Neural cell (in vitro differentiated cells): Measurements from ENCODE around the gene GID4. TPM values are rescaled to one million over a fixed set of nuclear protein-coding genes. Genes with fewer than 3 reads are reported as not detected.

Experiments
- H2AFZ ChIP-seq: fragments of 200-600, 300-800 bp; sonication (generic), shearing (Covaris generic); 2 replicates; pipeline ENCODE4 v1.6.0; 2014; ENCODE audit warnings: low read depth, mild to moderate bottlenecking, antibody characterized with exemption, low read length, moderate library complexity
- H3F3A ChIP-seq: fragments of 200-600 bp; shearing (Covaris generic); 2 replicates; pipeline ENCODE4 v1.6.1; 2016; ENCODE audit warnings: mild to moderate bottlenecking, moderate library complexity, mixed read lengths, antibody characterized with exemption, low read length; ENCODE audit not compliant: insufficient read depth, poor library complexity, severe bottlenecking
- H3K27ac ChIP-seq: fragments of 200-600, 300-800 bp; sonication (generic), shearing (Covaris generic); 2 replicates; pipeline ENCODE4 v1.5.1; 2014; ENCODE audit warnings: mild to moderate bottlenecking, low read length, moderate library complexity
- H3K27me3 ChIP-seq: fragments of 300-800, 200-600 bp; sonication (generic), shearing (Covaris generic); 2 replicates; pipeline ENCODE4 v1.6.0; 2014; ENCODE audit warnings: mild to moderate bottlenecking, low read depth, low read length, moderate library complexity; ENCODE audit not compliant: insufficient read depth
- H3K36me3 ChIP-seq: fragments of 300-800, 200-600 bp; sonication (generic), shearing (Covaris generic); 2 replicates; pipeline ENCODE4 v1.5.1; 2014; ENCODE audit warnings: mild to moderate bottlenecking, antibody characterized with exemption, low read length, moderate library complexity; ENCODE audit not compliant: insufficient read depth
- H3K4me2 ChIP-seq: fragments of 300-800, 200-600 bp; sonication (generic), shearing (Covaris generic); 2 replicates; pipeline ENCODE4 v1.6.0; 2014; ENCODE audit warnings: mild to moderate bottlenecking, low read length
- H3K4me3 ChIP-seq: fragments of 300-800, 200-600 bp; sonication (generic), shearing (Covaris generic); 2 replicates; pipeline ENCODE4 v1.5.1; 2014; ENCODE audit warnings: mild to moderate bottlenecking, low read length, moderate library complexity
- H3K79me2 ChIP-seq: fragments of 200-600 bp; shearing (Covaris generic); replicated peaks from 2 replicates; pipeline ENCODE4 v1.6.0; 2014; ENCODE audit warnings: mild to moderate bottlenecking, low read length, moderate library complexity; ENCODE audit not compliant: insufficient read depth
- H3K9ac ChIP-seq: fragments of 300-800, 200-600 bp; sonication (generic), shearing (Covaris generic); 2 replicates; pipeline ENCODE4 v1.6.1; 2016; ENCODE audit warnings: mild to moderate bottlenecking, low read length, mixed read lengths
- H3K9me2 ChIP-seq: fragments of 200-600 bp; shearing (Covaris generic); 2 replicates; pipeline ENCODE4 v1.6.1; 2016; ENCODE audit warnings: mild to moderate bottlenecking, low read length, mixed read lengths; ENCODE audit not compliant: insufficient read depth
- H3K9me3 ChIP-seq: fragments of 200-600, 300-800 bp; sonication (generic), shearing (Covaris generic); 2 replicates; pipeline ENCODE4 v1.6.1; 2016; ENCODE audit warnings: mild to moderate bottlenecking, mixed run types, low read length, moderate library complexity, mixed read lengths
- H4K20me1 ChIP-seq: fragments of 200-600 bp; shearing (Covaris generic); 2 replicates; pipeline ENCODE4 v1.6.1; 2016; ENCODE audit warnings: mild to moderate bottlenecking, mixed run types; ENCODE audit not compliant: insufficient read depth
- EP300 ChIP-seq: fragments of 450-650 bp; conservative IDR thresholded peaks from 2 replicates; pipeline ENCODE4 v1.6.1; 2014; ENCODE audit warnings: antibody characterized with exemption, mild to moderate bottlenecking, moderate library complexity; ENCODE audit not compliant: poor library complexity, severe bottlenecking
- EZH2 ChIP-seq: fragments of 200-600, 300-800 bp; shearing (Covaris generic), sonication (generic); IDR thresholded peaks from 2 replicates; pipeline ENCODE4 v1.6.1; 2014; ENCODE audit warnings: antibody characterized with exemption, low read length, borderline replicate concordance, mild to moderate bottlenecking; ENCODE audit not compliant: insufficient read depth, poor library complexity, severe bottlenecking
- MXI1 ChIP-seq: fragments of 450-650 bp; conservative IDR thresholded peaks from 2 replicates; pipeline ENCODE4 v1.6.1; 2014; ENCODE audit warnings: antibody characterized with exemption, mild to moderate bottlenecking; ENCODE audit not compliant: poor library complexity, severe bottlenecking
- POLR2AphosphoS5 ChIP-seq: IDR thresholded peaks from 2 replicates; pipeline ENCODE4 v1.6.1; 2012
- RAD21 ChIP-seq: fragments of 450-650 bp; conservative IDR thresholded peaks from 2 replicates; pipeline ENCODE4 v1.6.1; 2014; ENCODE audit warnings: antibody characterized with exemption, mild to moderate bottlenecking, moderate library complexity
- SMC3 ChIP-seq: fragments of 450-650 bp; conservative IDR thresholded peaks from 2 replicates; pipeline ENCODE4 v1.6.1; 2014; ENCODE audit warnings: antibody characterized with exemption, mild to moderate bottlenecking, moderate library complexity; ENCODE audit not compliant: poor library complexity
- TAF1 ChIP-seq: IDR thresholded peaks from 2 replicates; pipeline ENCODE4 v1.6.1; 2012; ENCODE audit warnings: low read depth
- polyA plus RNA-seq: library from polyadenylated mRNA; depleted of rRNA; stranded (reverse); fragments of >200 nt; gene quantifications from 2 replicates; pipeline ENCODE4 v1.2.3, GENCODE V29; 2014
- TF ChIP-seq, protein P1 (sequence below): fragments of 450-650 bp; IDR thresholded peaks from 2 replicates; pipeline ENCODE4 v1.5.1; 2014; ENCODE audit warnings: antibody characterized with exemption, mild to moderate bottlenecking, moderate library complexity; ENCODE audit not compliant: poor library complexity, severe bottlenecking
- TF ChIP-seq, protein P2 (sequence below): IDR thresholded peaks from 2 replicates; pipeline ENCODE4 v1.6.1; 2012; ENCODE audit warnings: borderline replicate concordance

GID4 gene
- polyA plus RNA-seq, 1 donor from 2014 or later, result 4.9 TPM

DNA sequence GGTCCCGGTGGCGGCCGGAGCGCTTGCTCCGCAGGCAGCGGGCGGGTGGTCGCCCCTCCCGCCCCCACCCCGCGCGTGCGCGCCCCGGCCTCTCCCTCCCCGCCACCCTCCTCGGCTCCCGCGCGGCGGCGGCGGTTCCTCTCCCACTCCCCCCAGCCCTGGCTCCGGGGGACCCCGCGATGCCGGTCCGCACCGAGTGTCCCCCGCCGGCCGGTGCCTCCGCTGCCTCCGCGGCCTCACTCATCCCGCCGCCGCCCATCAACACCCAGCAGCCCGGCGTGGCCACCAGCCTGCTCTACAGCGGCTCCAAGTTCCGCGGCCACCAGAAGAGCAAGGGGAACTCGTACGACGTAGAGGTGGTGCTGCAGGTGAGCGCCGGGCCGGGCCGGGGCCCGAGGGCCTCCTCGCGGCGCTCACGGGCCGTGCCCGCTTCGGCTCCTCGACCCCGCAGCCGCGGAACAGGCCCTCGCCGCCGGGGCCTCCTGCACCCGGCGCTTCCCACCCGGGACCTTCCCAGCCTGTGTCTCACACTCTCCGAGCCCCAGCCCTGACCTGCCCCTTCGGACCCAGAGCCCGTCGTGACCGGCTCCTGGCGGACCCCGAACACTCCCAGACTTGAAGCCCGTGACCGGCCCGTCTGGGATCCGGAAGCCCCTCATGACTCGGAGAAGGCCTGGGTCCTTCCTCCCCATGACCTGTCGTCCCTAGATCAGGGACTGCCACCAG, 490 bp downstream of the GID4 start:
- no peaks in the 10 kb centered on the region for H3K27me3 ChIP-seq
- peak overlapping the region; percentile 77 for H3K4me2 ChIP-seq
- H3K27ac ChIP-seq, result peak overlapping the region; percentile 64
- TF ChIP-seq POLR2AphosphoS5, result no peak
- peak; percentile 17 for TF ChIP-seq SMC3
- TF ChIP-seq MXI1, result peak; percentile 13
- no peak for TF ChIP-seq EZH2
- peak; percentile 25 for TF ChIP-seq RAD21
- no peak for TF ChIP-seq EP300
- H3K9me3 ChIP-seq, result no peaks in the 10 kb centered on the region
- H3K79me2 ChIP-seq, result peaks cover 35% of the 10 kb centered on the region
- H3F3A ChIP-seq, result no peaks in the 10 kb centered on the region
- peak overlapping the region; percentile 81 for H3K9ac ChIP-seq
- peak overlapping the region; percentile 88 for H3K4me3 ChIP-seq
- H2AFZ ChIP-seq, result peak overlapping the region; percentile 27
- no peaks in the 10 kb centered on the region for H3K9me2 ChIP-seq
- no peaks in the 10 kb centered on the region for H3K36me3 ChIP-seq
- H4K20me1 ChIP-seq, result no peaks in the 10 kb centered on the region

DNA sequence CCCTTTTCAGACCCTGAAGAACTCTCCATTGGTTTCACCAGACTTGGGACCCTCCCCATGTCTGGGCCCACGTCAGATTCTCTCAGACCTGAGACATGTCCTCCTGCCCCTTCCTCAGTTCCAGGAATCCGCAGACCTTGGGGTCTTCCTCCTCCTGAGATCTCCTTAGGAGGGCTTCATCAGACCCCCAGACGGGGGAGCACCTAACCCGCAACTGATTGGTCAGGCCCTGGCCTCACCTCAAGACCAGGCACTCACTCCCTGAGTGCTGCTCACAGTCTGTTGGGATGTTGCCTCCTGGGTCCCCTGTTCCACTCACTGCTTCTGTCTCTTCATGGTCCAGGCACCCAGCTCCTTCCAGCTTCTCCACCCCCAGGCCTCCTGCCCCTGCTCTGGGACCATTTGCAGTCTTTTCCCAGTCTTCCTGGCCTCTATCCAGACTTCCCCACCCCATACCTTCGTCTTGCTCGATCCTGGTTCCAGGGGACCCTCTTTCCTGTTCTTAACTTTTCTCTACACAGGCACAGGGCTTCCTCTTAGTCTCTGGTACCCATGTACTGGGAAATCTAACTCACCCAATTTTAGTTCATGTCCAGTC, 1.2 kb downstream of the GID4 start:
- Histone ChIP-seq H3K9me3 (no peaks in the 10 kb centered on the region), H3K9ac (peak overlapping the region; percentile 81), H3K27me3 (no peaks in the 10 kb centered on the region), H3K79me2 (peaks cover 35% of the 10 kb centered on the region), H3K27ac (no peak overlapping the region), H3K36me3 (no peaks in the 10 kb centered on the region), H4K20me1 (no peaks in the 10 kb centered on the region), H3F3A (no peaks in the 10 kb centered on the region), H3K9me2 (no peaks in the 10 kb centered on the region), H2AFZ (no peak overlapping the region), H3K4me3 (peak overlapping the region; percentile 88), H3K4me2 (peak overlapping the region; percentile 77)
- TF ChIP-seq, protein P1, sequence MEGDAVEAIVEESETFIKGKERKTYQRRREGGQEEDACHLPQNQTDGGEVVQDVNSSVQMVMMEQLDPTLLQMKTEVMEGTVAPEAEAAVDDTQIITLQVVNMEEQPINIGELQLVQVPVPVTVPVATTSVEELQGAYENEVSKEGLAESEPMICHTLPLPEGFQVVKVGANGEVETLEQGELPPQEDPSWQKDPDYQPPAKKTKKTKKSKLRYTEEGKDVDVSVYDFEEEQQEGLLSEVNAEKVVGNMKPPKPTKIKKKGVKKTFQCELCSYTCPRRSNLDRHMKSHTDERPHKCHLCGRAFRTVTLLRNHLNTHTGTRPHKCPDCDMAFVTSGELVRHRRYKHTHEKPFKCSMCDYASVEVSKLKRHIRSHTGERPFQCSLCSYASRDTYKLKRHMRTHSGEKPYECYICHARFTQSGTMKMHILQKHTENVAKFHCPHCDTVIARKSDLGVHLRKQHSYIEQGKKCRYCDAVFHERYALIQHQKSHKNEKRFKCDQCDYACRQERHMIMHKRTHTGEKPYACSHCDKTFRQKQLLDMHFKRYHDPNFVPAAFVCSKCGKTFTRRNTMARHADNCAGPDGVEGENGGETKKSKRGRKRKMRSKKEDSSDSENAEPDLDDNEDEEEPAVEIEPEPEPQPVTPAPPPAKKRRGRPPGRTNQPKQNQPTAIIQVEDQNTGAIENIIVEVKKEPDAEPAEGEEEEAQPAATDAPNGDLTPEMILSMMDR, result no peak
- TF ChIP-seq TAF1, result no peak
- no peak for TF ChIP-seq MXI1
- TF ChIP-seq, protein P2, sequence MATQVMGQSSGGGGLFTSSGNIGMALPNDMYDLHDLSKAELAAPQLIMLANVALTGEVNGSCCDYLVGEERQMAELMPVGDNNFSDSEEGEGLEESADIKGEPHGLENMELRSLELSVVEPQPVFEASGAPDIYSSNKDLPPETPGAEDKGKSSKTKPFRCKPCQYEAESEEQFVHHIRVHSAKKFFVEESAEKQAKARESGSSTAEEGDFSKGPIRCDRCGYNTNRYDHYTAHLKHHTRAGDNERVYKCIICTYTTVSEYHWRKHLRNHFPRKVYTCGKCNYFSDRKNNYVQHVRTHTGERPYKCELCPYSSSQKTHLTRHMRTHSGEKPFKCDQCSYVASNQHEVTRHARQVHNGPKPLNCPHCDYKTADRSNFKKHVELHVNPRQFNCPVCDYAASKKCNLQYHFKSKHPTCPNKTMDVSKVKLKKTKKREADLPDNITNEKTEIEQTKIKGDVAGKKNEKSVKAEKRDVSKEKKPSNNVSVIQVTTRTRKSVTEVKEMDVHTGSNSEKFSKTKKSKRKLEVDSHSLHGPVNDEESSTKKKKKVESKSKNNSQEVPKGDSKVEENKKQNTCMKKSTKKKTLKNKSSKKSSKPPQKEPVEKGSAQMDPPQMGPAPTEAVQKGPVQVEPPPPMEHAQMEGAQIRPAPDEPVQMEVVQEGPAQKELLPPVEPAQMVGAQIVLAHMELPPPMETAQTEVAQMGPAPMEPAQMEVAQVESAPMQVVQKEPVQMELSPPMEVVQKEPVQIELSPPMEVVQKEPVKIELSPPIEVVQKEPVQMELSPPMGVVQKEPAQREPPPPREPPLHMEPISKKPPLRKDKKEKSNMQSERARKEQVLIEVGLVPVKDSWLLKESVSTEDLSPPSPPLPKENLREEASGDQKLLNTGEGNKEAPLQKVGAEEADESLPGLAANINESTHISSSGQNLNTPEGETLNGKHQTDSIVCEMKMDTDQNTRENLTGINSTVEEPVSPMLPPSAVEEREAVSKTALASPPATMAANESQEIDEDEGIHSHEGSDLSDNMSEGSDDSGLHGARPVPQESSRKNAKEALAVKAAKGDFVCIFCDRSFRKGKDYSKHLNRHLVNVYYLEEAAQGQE, result no peak
- TF ChIP-seq EZH2, result no peak
- TF ChIP-seq RAD21, result no peak
- TF ChIP-seq EP300, result no peak
